ENCODE results near the gene BOC.

- TF ChIP-seq REST (IDR thresholded peaks at IDR 0.05; ENCODE audit: low read depth) (no peak), TAF1 (IDR thresholded peaks at IDR 0.05; ENCODE audit: low read depth) (no peak), NFIC (IDR thresholded peaks at IDR 0.05) (no peak), EGR1 (IDR thresholded peaks at IDR 0.05) (no peak), EP300 (IDR thresholded peaks at IDR 0.05; ENCODE audit: borderline replicate concordance) (no peak), CREB1 (IDR thresholded peaks at IDR 0.05; ENCODE audit: low read depth) (no peak), ZBTB7A (IDR thresholded peaks at IDR 0.05; ENCODE audit: low read depth) (no peak), USF1 (IDR thresholded peaks at IDR 0.05) (no peak)
These were observed 49.8 kb downstream of the BOC start for GRCh38 chr3:113261063-113261625.
